ENCODE measurements around the gene PPIP5K1.

- TF ChIP-seq CTCF (IDR thresholded peaks at IDR 0.05) (no peak), POLR2A (IDR thresholded peaks at IDR 0.05) (no peak)
Observed at GRCh38 chr15:43525131-43525530, 64.9 kb downstream of the PPIP5K1 start.

Measured in ovary (tissue), 3 donors.